GM19467 (cell line): ENCODE data around the gene WLS.

Source experiments
- ATAC-seq: cut with Tn5 transposase; IDR thresholded peaks from one replicate; pipeline ENCODE4 v1.9.1; 2021; ENCODE audit warnings: mild to moderate bottlenecking, moderate library complexity; ENCODE audit not compliant: unreplicated experiment

WLS gene

GRCh38 chr1:68229650-68230483 lies 2.5 kb downstream of the WLS start:
- ATAC-seq = no peak

GRCh38 chr1:68228851-68229250 lies 3.5 kb downstream of the WLS start:
- ATAC-seq = no peak

- no peak for ATAC-seq
These were observed 4.7 kb downstream of the WLS start for GRCh38 chr1:68227598-68227997.

GRCh38 chr1:68225781-68226180 lies 6.5 kb downstream of the WLS start:
- ATAC-seq = no peak

GRCh38 chr1:68223687-68224086 lies 8.6 kb downstream of the WLS start:
- ATAC-seq = no peak

- no peak for ATAC-seq
These were observed 10.3 kb downstream of the WLS start for GRCh38 chr1:68221980-68222373.

GRCh38 chr1:68221001-68221979 lies 11.0 kb downstream of the WLS start:
- no peak for ATAC-seq

- ATAC-seq = no peak
These were observed 11.9 kb downstream of the WLS start for GRCh38 chr1:68220420-68220819.

GRCh38 chr1:68218490-68218889 lies 13.8 kb downstream of the WLS start:
- ATAC-seq = no peak

- no peak for ATAC-seq
These were observed 14.7 kb downstream of the WLS start for GRCh38 chr1:68217618-68218017.

GRCh38 chr1:68217060-68217554 lies 15.2 kb downstream of the WLS start:
- no peak for ATAC-seq

GRCh38 chr1:68216089-68216772 lies 16.1 kb downstream of the WLS start:
- no peak for ATAC-seq

GRCh38 chr1:68213843-68214242 lies 18.5 kb downstream of the WLS start:
- no peak for ATAC-seq

GRCh38 chr1:68211761-68212380 lies 20.5 kb downstream of the WLS start:
- no peak for ATAC-seq

- ATAC-seq = no peak
These were observed 21.5 kb downstream of the WLS start for GRCh38 chr1:68210829-68211228.

GRCh38 chr1:68210027-68210426 lies 22.3 kb downstream of the WLS start:
- no peak for ATAC-seq

GRCh38 chr1:68206848-68207689 lies 25.3 kb downstream of the WLS start:
- ATAC-seq = no peak

GRCh38 chr1:68205794-68206358 lies 26.4 kb downstream of the WLS start:
- no peak for ATAC-seq

GRCh38 chr1:68204977-68205630 lies 27.2 kb downstream of the WLS start:
- no peak for ATAC-seq
